ENCODE measurements around the gene GPR158.

GRCh38 chr10:25383686-25384085, 208.9 kb downstream of the GPR158 start:
- no peak for TF ChIP-seq CTCF (IDR thresholded peaks at IDR 0.05)
- TF ChIP-seq ZFX (IDR thresholded peaks at IDR 0.05; ENCODE audit: borderline replicate concordance), result no peak
